K562 (cell line): ENCODE results near the gene SERPINH1. TPM values are rescaled to one million over a fixed set of nuclear protein-coding genes. Genes with fewer than 3 reads are reported as not detected.

Experiments
- CEBPG ChIP-seq, 3 experiments: fragments of 200-800 bp in 1 of 3; sonication (Bioruptor generic) in 1 of 3; sonication (generic) in 1 of 3; formaldehyde crosslinking in 1 of 3; IDR thresholded peaks in 2 of 3; conservative IDR thresholded peaks in 1 of 3; 2 replicates each; pipeline versions ENCODE4 v1.6.1 to v1.8.0; 2016 to 2022; ENCODE audit warnings: missing compliant biosample characterization in 2 of 3, missing genetic modification characterization in 2 of 3, mild to moderate bottlenecking in 1 of 3, missing genetic modification reagents in 1 of 3
- CREBBP ChIP-seq: IDR thresholded peaks from one replicate; pipeline ENCODE4 v1.6.1; 2012; ENCODE audit warnings: low read depth, mild to moderate bottlenecking, control low read depth, inconsistent platforms, low read length
- KDM4B ChIP-seq, 2 experiments: fragments of 450-650 bp in 1 of 2; sonication (generic) in 1 of 2; IDR thresholded peaks; 2 replicates each; pipeline ENCODE4 v1.6.1; 2016 to 2017; ENCODE audit warnings: borderline replicate concordance in 2 of 2, antibody characterized with exemption in 1 of 2, low read depth in 1 of 2, mild to moderate bottlenecking in 1 of 2
- KHSRP ChIP-seq: fragments of 450-650 bp; IDR thresholded peaks from 2 replicates; pipeline ENCODE4 v1.6.1; 2017
- MCM5 ChIP-seq: fragments of 450-650 bp; IDR thresholded peaks from 2 replicates; pipeline ENCODE4 v1.6.1; 2016; ENCODE audit warnings: low read depth
- MEF2A ChIP-seq: IDR thresholded peaks from 2 replicates; pipeline ENCODE4 v1.6.1; 2011; ENCODE audit warnings: low read depth, mild to moderate bottlenecking, low read length, moderate library complexity; ENCODE audit not compliant: control insufficient read depth
- MEIS2 ChIP-seq: fragments of 450-650 bp; IDR thresholded peaks from 2 replicates; pipeline ENCODE4 v1.6.1; 2014; ENCODE audit warnings: mild to moderate bottlenecking; ENCODE audit not compliant: partially characterized antibody
- MYBL2 ChIP-seq, 2 experiments: fragments of 450-650 bp in 1 of 2; sonication (generic) in 1 of 2; formaldehyde crosslinking in 1 of 2; IDR thresholded peaks; 2 replicates each; pipeline versions ENCODE4 v1.6.1 to v1.8.1; 2017 to 2022; ENCODE audit warnings: borderline replicate concordance in 1 of 2, inconsistent platforms in 1 of 2, low read depth in 1 of 2, mild to moderate bottlenecking in 1 of 2, missing genetic modification reagents in 1 of 2, moderate library complexity in 1 of 2
- RFX1 ChIP-seq: fragments of 450-650 bp; IDR thresholded peaks from 2 replicates; pipeline ENCODE4 v1.6.1; 2016; ENCODE audit warnings: mild to moderate bottlenecking, moderate library complexity
- RNF2 ChIP-seq: sonication (generic); IDR thresholded peaks from 2 replicates; pipeline ENCODE4 v1.6.1; 2016
- TEAD4 ChIP-seq, 2 experiments: sonication (generic) in 1 of 2; formaldehyde crosslinking in 1 of 2; IDR thresholded peaks; 2 replicates each; pipeline versions ENCODE4 v1.6.1 to v1.8.0; 2012 to 2022; ENCODE audit warnings: borderline replicate concordance in 1 of 2, inconsistent platforms in 1 of 2, low read length in 1 of 2, mild to moderate bottlenecking in 1 of 2, missing genetic modification reagents in 1 of 2
- TSC22D4 ChIP-seq: fragments of 450-650 bp; IDR thresholded peaks from 2 replicates; pipeline ENCODE4 v1.6.1; 2016; ENCODE audit warnings: missing genetic modification characterization, missing biosample characterization, control low read depth
- U2AF2 ChIP-seq: fragments of 200-400 bp; formaldehyde crosslinking; optimal IDR thresholded peaks from 2 replicates; pipeline ENCODE3; 2017; ENCODE audit warnings: low read depth, mild to moderate bottlenecking, low read length
- ZBED1 ChIP-seq: IDR thresholded peaks from 2 replicates; pipeline ENCODE4 v1.6.1; 2014
- ZNF23 ChIP-seq: fragments of 250-450 bp; sonication (Bioruptor Pico); IDR thresholded peaks from 2 replicates; pipeline ENCODE4 v1.4.0; 2020; ENCODE audit warnings: mild to moderate bottlenecking
- ZNF3 ChIP-seq: fragments of 250-450 bp; sonication (Bioruptor Pico); IDR thresholded peaks from 2 replicates; pipeline ENCODE4 v1.5.0; 2021; ENCODE audit warnings: mild to moderate bottlenecking, moderate library complexity
- ZNF316 ChIP-seq: fragments of 450-650 bp; IDR thresholded peaks from 2 replicates; pipeline ENCODE4 v1.6.1; 2016
- ZNF707 ChIP-seq: fragments of 250-450 bp; sonication (Bioruptor Pico); conservative IDR thresholded peaks from 2 replicates; pipeline ENCODE4 v1.8.0; 2022; ENCODE audit warnings: inconsistent platforms, mild to moderate bottlenecking, moderate library complexity
- polyA plus RNA-seq, 8 experiments: library from polyadenylated mRNA; depleted of rRNA in 4 of 8; stranded (reverse) in 5 of 8; unstranded in 3 of 8; fragments of >200 nt; fragmentation: Nextera tagmentation in 2 of 8; fragmentation: Illumina TruSeq in 1 of 8; extraction: Ambion mirVana in 2 of 8; extraction: Trizol in 1 of 8; gene quantifications; 2 replicates each; pipeline versions ENCODE4 v1.2.1 to v1.2.3, GENCODE V29; 2011 to 2014; ENCODE audit warnings: inconsistent platforms in 1 of 8, missing spikeins in 1 of 8
- total RNA-seq, 7 experiments: library from RNA; depleted of rRNA in 6 of 7; stranded (reverse); fragments of >200 nt in 6 of 7; fragmentation: Illumina TruSeq in 2 of 7; extraction: Trizol in 2 of 7; gene quantifications; 2 replicates each; pipeline versions ENCODE4 v1.2.1 to v1.2.3, GENCODE V29; 2011 to 2021; ENCODE audit warnings: low replicate concordance in 1 of 7
- TF ChIP-seq, protein P1 (sequence below): IDR thresholded peaks from 2 replicates; pipeline ENCODE4 v1.6.1; 2016; ENCODE audit warnings: missing genetic modification characterization, missing compliant biosample characterization
- TF ChIP-seq, protein P2 (sequence below): fragments of 250-450 bp; sonication (Bioruptor Pico); IDR thresholded peaks from 2 replicates; pipeline ENCODE4 v1.4.0; 2020
- TF ChIP-seq, protein P3 (sequence below): sonication (generic); formaldehyde crosslinking; IDR thresholded peaks from 2 replicates; pipeline ENCODE4 v1.8.1; 2023; ENCODE audit warnings: missing genetic modification reagents, mild to moderate bottlenecking, borderline replicate concordance

The SERPINH1 gene
- total and polyA plus RNA-seq, 9 of the 15 experiments (the other 6 are each of a cell fraction or from before 2014, with no cell fraction given): 2.8 to 106 (median 67.9) TPM

DNA sequence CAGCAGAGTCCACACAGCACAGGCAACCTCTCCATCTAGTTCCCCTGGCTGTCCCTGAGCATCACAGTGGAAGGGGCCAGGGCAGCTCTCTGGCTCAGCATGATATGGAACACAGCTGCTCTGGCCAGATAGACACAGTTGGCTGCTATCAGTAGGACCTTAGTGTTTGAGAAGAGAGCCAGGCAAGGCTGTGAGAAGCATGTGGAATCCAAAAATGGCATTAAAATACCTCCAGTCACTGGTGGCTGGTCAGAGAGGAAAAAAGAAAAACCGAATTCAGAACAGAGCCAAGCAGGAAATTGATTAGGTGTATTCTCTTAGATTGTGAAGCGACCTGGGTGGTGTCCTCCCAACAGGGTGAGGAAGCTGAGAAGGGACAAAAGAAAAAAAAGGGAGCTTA lies 27.9 kb downstream of the SERPINH1 start (continued):
- TF ChIP-seq RFX1 (no peak), ZNF707 (no peak), TEAD4 (IDR thresholded peaks at IDR 0.05; ENCODE audit: low read length) (peak; percentile 99), TEAD4 (CRISPR knock-in tag; IDR thresholded peaks at IDR 0.05; ENCODE audit: borderline replicate concordance) (no peak), MCM5 (no peak), MEF2A (0 out of 2 replicates have a peak, but pooled peaks have one; percentile 56), KHSRP (peak; percentile 50; the same call in 1 of the 2 replicates), MYBL2 (IDR thresholded peaks at IDR 0.05; ENCODE audit: low read depth) (no peak), MYBL2 (CRISPR knock-in tag; IDR thresholded peaks at IDR 0.05; ENCODE audit: borderline replicate concordance) (no peak), MEIS2 (peak; percentile 34), TSC22D4 (tag) (no peak), ZNF316 (no peak), ZNF23 (CRISPR knock-in tag) (no peak), CREBBP (no peak), ZBED1 (peak; percentile 80; the same call in 1 of the 2 replicates), KDM4B (IDR thresholded peaks at IDR 0.05; ENCODE audit: borderline replicate concordance in 2 of 2, low read depth in 1 of 2) (no peak), RNF2 (peak; percentile 85; the same call in 1 of the 2 replicates), CEBPG (CRISPR knock-in tag; IDR thresholded peaks at IDR 0.05) (no peak), CEBPG (tag; conservative IDR thresholded peaks at IDR 0.05 in 1 of 2, IDR thresholded peaks at IDR 0.05 in 1 of 2) (no peak), U2AF2 (no peak), ZNF3 (CRISPR knock-in tag) (no peak)
- TF ChIP-seq, protein P1, sequence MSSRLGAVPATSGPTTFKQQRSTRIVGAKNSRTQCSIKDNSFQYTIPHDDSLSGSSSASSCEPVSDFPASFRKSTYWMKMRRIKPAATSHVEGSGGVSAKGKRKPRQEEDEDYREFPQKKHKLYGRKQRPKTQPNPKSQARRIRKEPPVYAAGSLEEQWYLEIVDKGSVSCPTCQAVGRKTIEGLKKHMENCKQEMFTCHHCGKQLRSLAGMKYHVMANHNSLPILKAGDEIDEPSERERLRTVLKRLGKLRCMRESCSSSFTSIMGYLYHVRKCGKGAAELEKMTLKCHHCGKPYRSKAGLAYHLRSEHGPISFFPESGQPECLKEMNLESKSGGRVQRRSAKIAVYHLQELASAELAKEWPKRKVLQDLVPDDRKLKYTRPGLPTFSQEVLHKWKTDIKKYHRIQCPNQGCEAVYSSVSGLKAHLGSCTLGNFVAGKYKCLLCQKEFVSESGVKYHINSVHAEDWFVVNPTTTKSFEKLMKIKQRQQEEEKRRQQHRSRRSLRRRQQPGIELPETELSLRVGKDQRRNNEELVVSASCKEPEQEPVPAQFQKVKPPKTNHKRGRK (tag): no peak
- TF ChIP-seq, protein P2, sequence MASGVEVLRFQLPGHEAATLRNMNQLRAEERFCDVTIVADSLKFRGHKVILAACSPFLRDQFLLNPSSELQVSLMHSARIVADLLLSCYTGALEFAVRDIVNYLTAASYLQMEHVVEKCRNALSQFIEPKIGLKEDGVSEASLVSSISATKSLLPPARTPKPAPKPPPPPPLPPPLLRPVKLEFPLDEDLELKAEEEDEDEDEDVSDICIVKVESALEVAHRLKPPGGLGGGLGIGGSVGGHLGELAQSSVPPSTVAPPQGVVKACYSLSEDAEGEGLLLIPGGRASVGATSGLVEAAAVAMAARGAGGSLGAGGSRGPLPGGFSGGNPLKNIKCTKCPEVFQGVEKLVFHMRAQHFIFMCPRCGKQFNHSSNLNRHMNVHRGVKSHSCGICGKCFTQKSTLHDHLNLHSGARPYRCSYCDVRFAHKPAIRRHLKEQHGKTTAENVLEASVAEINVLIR (CRISPR knock-in tag): no peak
- TF ChIP-seq, protein P3, sequence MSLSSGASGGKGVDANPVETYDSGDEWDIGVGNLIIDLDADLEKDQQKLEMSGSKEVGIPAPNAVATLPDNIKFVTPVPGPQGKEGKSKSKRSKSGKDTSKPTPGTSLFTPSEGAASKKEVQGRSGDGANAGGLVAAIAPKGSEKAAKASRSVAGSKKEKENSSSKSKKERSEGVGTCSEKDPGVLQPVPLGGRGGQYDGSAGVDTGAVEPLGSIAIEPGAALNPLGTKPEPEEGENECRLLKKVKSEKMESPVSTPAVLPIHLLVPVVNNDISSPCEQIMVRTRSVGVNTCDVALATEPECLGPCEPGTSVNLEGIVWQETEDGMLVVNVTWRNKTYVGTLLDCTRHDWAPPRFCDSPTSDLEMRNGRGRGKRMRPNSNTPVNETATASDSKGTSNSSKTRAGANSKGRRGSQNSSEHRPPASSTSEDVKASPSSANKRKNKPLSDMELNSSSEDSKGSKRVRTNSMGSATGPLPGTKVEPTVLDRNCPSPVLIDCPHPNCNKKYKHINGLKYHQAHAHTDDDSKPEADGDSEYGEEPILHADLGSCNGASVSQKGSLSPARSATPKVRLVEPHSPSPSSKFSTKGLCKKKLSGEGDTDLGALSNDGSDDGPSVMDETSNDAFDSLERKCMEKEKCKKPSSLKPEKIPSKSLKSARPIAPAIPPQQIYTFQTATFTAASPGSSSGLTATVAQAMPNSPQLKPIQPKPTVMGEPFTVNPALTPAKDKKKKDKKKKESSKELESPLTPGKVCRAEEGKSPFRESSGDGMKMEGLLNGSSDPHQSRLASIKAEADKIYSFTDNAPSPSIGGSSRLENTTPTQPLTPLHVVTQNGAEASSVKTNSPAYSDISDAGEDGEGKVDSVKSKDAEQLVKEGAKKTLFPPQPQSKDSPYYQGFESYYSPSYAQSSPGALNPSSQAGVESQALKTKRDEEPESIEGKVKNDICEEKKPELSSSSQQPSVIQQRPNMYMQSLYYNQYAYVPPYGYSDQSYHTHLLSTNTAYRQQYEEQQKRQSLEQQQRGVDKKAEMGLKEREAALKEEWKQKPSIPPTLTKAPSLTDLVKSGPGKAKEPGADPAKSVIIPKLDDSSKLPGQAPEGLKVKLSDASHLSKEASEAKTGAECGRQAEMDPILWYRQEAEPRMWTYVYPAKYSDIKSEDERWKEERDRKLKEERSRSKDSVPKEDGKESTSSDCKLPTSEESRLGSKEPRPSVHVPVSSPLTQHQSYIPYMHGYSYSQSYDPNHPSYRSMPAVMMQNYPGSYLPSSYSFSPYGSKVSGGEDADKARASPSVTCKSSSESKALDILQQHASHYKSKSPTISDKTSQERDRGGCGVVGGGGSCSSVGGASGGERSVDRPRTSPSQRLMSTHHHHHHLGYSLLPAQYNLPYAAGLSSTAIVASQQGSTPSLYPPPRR (CRISPR knock-in tag): no peak
